ENCODE measurements around the gene CFAP44. TPM values are rescaled to one million over a fixed set of nuclear protein-coding genes. Genes with fewer than 3 reads are reported as not detected.
A peak's percentile ranks its signal among the peaks of the same experiment; 100 is the strongest.

The CFAP44 gene
- total and polyA plus RNA-seq, 2 of the 13 experiments (the other 11 are each of a cell fraction or from before 2014, with no cell fraction given): 1.7 to 4.7 TPM

- TF ChIP-seq ARID5B (CRISPR knock-in tag; IDR thresholded peaks at IDR 0.05): 0 out of 2 replicates have a peak, but pooled peaks have one; percentile 32
- TF ChIP-seq MBNL3 (CRISPR knock-in tag; conservative IDR thresholded peaks at IDR 0.05): no peak
- no peak for TF ChIP-seq THAP11 (CRISPR knock-in tag; IDR thresholded peaks at IDR 0.05)
- peak; percentile 39; the same call in 1 of the 2 replicates for TF ChIP-seq ZNF687 (CRISPR knock-in tag; IDR thresholded peaks at IDR 0.05)
- TF ChIP-seq CSRNP2 (CRISPR knock-in tag; conservative IDR thresholded peaks at IDR 0.05; ENCODE audit: low read depth): no peak
- TF ChIP-seq ZNF337 (CRISPR knock-in tag; IDR thresholded peaks at IDR 0.05; ENCODE audit: borderline replicate concordance, low read depth): no peak
- no peak for TF ChIP-seq CHCHD3 (CRISPR knock-in tag; IDR thresholded peaks at IDR 0.05)
- no peak for TF ChIP-seq MAF1 (CRISPR knock-in tag; IDR thresholded peaks at IDR 0.05; ENCODE audit: borderline replicate concordance)
- no peak for TF ChIP-seq SKI (IDR thresholded peaks at IDR 0.05; ENCODE audit: partially characterized antibody)
- no peak for TF ChIP-seq ZFP36L1 (CRISPR knock-in tag; IDR thresholded peaks at IDR 0.05)
- no peak for TF ChIP-seq HMGXB3 (CRISPR knock-in tag; IDR thresholded peaks at IDR 0.05; ENCODE audit: borderline replicate concordance)
- TF ChIP-seq ZSCAN29 (CRISPR knock-in tag; conservative IDR thresholded peaks at IDR 0.05): no peak
- no peak for TF ChIP-seq CBX2 (IDR thresholded peaks at IDR 0.05; ENCODE audit: low read depth, low read length)
- no peak for TF ChIP-seq CBX2 (CRISPR knock-in tag; IDR thresholded peaks at IDR 0.05; ENCODE audit: low read depth)
- TF ChIP-seq ZNF33B (CRISPR knock-in tag; IDR thresholded peaks at IDR 0.05): no peak
- no peak for TF ChIP-seq ZNF230 (CRISPR knock-in tag; IDR thresholded peaks at IDR 0.05)
- TF ChIP-seq ZMAT3 (CRISPR knock-in tag; conservative IDR thresholded peaks at IDR 0.05): no peak
Observed at GRCh38 chr3:113485161-113485609, 43.9 kb upstream of the CFAP44 start (continued).

Measured in HepG2 (cell line).